Activated B cell treated with CpG ODN at 0.5 μM for 24 hours (primary cell): Measurements from ENCODE around the gene G6PD. TPM values are rescaled to one million over a fixed set of nuclear protein-coding genes. Genes with fewer than 3 reads are reported as not detected.

Source experiments
- ATAC-seq: fragments of 200-7000 bp; cut with Tn5 transposase; one replicate; pipeline ENCODE4 v1.10.0; 2021; ENCODE audit warnings: low read depth, mild to moderate bottlenecking, moderate library complexity
- CTCF ChIA-PET: fragments of 350-600 bp; sonication (Branson Sonifier 250); formaldehyde crosslinking; loops from one replicate; lab custom pipeline; 2021; ENCODE audit warnings: antibody characterized with exemption; lab: Charles Lee
- POLR2A ChIA-PET: fragments of 350-600 bp; sonication (Branson Sonifier 250); formaldehyde crosslinking; loops from one replicate; lab custom pipeline; 2021; ENCODE audit warnings: antibody characterized with exemption; lab: Charles Lee
- DNase-seq: peaks from one replicate; pipeline ENCODE4 v3.0.0; 2022
- H3K27ac Mint-ChIP-seq: one replicate; pipeline ENCODE4 v1.8.0; 2020; ENCODE audit warnings: mixed read lengths
- H3K27me3 Mint-ChIP-seq: one replicate; pipeline ENCODE4 v1.8.0; 2021; ENCODE audit warnings: mixed read lengths
- H3K36me3 Mint-ChIP-seq: one replicate; pipeline ENCODE4 v1.8.0; 2021; ENCODE audit warnings: low read depth, mixed read lengths
- H3K4me1 Mint-ChIP-seq: one replicate; pipeline ENCODE4 v1.8.0; 2021; ENCODE audit warnings: mixed read lengths
- H3K4me3 Mint-ChIP-seq: one replicate; pipeline ENCODE4 v1.8.0; 2020; ENCODE audit warnings: mild to moderate bottlenecking, mixed read lengths
- H3K9me3 Mint-ChIP-seq: one replicate; pipeline ENCODE4 v1.8.0; 2020; ENCODE audit warnings: mixed read lengths
- intact Hi-C: fragments of 100-400 bp; cut with micrococcal nuclease; formaldehyde crosslinking; loops from one replicate; pipeline ENCODE4 v1.15.1; 2024
- total RNA-seq: library from RNA; stranded (reverse); gene quantifications from 2 replicates; pipeline ENCODE4 v1.2.3, GENCODE V29; 2022
- TF ChIP-seq, protein P1 (sequence below): fragments of 200-600 bp; IDR thresholded peaks from one replicate; pipeline ENCODE4 v1.8.0; 2022; ENCODE audit warnings: antibody characterized with exemption, mild to moderate bottlenecking

The G6PD gene
- total RNA-seq, 1 donor from 2014 or later, result 84.6 TPM

DNA sequence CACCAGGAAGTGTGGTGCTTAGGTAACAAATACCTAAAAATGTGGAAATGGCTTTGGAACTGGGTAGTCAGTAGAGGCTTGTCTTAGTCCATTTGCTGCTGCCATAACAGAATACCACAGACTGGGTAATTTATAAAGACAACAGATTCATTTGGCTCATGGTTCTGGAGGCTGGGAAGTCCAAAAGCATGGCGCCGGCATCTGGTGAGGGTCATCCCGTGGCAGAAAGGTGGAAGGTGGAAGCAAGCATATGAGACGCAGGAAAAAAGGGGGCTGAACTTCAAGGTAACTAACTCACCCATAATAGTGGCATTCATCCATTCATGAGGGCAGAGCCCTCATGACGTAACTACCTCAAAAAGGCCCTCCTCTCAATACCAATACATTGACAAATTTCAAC, 37.2 kb downstream of the G6PD start:
- H3K27me3 Mint-ChIP-seq, result no peaks in the 10 kb centered on the region
- peaks cover 2% of the 10 kb centered on the region for H3K9me3 Mint-ChIP-seq
- POLR2A ChIA-PET, result no interaction called here
- no peak overlapping the region for H3K4me3 Mint-ChIP-seq
- H3K27ac Mint-ChIP-seq, result no peak overlapping the region
- TF ChIP-seq, protein P1, sequence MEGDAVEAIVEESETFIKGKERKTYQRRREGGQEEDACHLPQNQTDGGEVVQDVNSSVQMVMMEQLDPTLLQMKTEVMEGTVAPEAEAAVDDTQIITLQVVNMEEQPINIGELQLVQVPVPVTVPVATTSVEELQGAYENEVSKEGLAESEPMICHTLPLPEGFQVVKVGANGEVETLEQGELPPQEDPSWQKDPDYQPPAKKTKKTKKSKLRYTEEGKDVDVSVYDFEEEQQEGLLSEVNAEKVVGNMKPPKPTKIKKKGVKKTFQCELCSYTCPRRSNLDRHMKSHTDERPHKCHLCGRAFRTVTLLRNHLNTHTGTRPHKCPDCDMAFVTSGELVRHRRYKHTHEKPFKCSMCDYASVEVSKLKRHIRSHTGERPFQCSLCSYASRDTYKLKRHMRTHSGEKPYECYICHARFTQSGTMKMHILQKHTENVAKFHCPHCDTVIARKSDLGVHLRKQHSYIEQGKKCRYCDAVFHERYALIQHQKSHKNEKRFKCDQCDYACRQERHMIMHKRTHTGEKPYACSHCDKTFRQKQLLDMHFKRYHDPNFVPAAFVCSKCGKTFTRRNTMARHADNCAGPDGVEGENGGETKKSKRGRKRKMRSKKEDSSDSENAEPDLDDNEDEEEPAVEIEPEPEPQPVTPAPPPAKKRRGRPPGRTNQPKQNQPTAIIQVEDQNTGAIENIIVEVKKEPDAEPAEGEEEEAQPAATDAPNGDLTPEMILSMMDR, result no peak
- ATAC-seq (no peak), DNase-seq (no peak)
- CTCF ChIA-PET, result no interaction called here
- H3K36me3 Mint-ChIP-seq, result peaks cover 33% of the 10 kb centered on the region
- H3K4me1 Mint-ChIP-seq, result peaks cover 9% of the 10 kb centered on the region
- intact Hi-C loops, result no loop called here

DNA sequence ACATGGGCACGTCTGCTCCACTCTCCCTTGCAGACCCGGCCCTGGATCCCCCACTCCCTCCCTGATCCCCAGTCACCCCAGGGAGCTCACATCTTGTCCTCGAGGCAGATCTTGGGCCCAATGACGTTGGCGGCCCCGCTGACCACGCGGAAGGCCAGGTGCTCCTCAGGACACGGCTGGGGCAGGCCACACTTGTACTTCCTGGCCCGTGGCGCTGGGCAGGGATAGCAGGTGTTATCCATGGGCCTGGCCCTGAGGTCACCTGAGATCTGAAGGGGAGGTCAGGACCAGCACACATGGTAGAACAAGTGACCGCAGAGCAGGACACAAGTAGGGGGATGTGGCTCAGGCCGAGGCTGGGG, 38.3 kb downstream of the G6PD start:
- TF ChIP-seq, protein P1, result no peak
- H3K27me3 Mint-ChIP-seq, result no peaks in the 10 kb centered on the region
- ChIA-PET CTCF (no interaction called here), POLR2A (no interaction called here)
- no peak overlapping the region for H3K4me3 Mint-ChIP-seq
- H3K4me1 Mint-ChIP-seq, result peaks cover 4% of the 10 kb centered on the region
- DNase-seq, result no peak
- intact Hi-C loops, result no loop called here
- H3K36me3 Mint-ChIP-seq, result peaks cover 32% of the 10 kb centered on the region
- no peak overlapping the region for H3K27ac Mint-ChIP-seq
- no peak for ATAC-seq
- H3K9me3 Mint-ChIP-seq, result peaks cover 2% of the 10 kb centered on the region

DNA sequence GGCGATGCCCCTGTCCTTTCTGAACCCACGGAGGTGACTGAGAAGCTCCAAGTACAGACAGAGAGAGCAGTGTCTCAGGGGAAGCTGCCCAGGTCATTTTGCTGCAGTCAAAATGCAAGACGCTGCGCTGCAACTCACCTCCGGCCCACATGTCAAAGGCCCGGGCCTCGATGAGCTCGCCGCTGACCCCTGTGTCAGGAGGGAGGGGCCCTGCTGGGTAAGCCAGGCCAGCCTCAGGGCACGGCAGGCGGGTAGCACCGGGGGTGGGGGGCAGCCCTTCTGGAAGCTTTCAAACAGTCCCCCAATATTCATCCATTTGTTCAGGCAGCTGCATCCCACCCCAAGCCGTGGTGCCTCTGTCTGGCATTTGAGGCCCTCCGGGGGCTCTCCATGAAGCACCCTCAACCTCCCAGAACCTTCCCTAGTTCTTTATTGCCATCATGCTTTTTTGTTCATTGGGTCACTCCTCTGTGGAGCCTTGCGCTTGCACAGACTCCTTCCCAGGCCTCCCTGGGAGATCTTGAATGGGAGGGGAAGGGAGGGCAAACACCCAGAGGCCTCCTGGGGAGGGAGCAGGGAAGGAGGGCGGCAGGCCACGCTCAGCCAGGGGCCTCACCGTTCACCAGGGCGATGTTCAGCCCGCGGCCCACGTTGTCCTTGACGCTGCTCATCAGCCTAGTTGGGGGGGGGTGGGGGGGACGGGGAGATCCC, 38.8 kb downstream of the G6PD start:
- no peak overlapping the region for H3K4me3 Mint-ChIP-seq
- POLR2A ChIA-PET, result interaction anchor here (0.6 to 1.0 kb wide), 2 partner anchors 11 to 12 kb away, joined by 3 to 5 read pairs; no protein-coding TSS in a partner anchor
- no peak overlapping the region for H3K27ac Mint-ChIP-seq
- TF ChIP-seq, protein P1, result no peak
- H3K27me3 Mint-ChIP-seq, result no peaks in the 10 kb centered on the region
- peaks cover 32% of the 10 kb centered on the region for H3K36me3 Mint-ChIP-seq
- H3K9me3 Mint-ChIP-seq, result peaks cover 2% of the 10 kb centered on the region
- ATAC-seq, result no peak
- DNase-seq, result no peak
- peaks cover 4% of the 10 kb centered on the region for H3K4me1 Mint-ChIP-seq
- CTCF ChIA-PET, result interaction anchor here (0.6 kb wide), 1 partner anchor 9 kb away, joined by 3 read pairs; no protein-coding TSS in a partner anchor
- intact Hi-C loops, result no loop called here

DNA sequence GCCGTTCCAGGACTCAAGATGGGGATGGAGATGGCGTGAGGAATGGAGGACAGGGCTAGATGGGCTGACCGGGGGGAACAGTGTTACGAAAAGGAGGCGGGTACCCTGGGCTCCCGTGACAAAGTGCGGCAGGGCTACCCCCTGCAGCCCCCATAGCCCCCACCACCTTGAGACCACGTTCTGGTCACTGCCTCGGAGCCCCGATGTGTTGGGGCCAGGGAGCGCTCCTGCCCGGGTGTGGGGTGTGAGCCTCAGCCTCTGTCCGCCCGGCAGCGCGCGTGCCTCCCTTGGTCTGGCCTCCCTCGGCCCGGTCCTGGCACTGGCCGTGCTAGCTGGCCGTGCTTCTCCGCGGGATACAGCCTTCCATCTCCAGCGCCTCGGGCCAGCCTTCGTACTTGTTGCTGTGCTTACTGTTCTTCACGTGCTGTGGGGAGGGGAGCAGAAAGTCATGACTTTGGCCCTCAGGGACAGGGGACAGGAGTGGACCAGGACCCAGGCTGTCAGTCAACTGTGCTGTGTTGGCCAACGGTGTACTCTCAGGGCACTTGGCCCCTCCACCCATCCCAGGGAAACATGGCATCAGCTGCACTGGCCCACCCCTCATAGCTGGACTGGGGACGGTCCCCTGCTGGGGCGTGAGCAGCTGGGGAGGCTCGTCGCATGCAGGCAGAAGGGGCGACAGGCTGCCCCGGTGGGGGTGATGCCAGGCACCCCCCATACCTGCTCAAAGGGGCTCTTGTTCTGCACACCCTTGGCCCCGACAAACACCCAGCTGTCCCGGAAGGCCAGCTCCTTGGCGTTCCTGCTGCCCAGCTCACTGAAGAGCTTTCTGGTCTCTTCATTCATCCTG, 39.9 kb downstream of the G6PD start:
- TF ChIP-seq, protein P1, result no peak
- ChIA-PET CTCF (no interaction called here), POLR2A (interaction anchor here (0.6 to 1.0 kb wide), 2 partner anchors 11 to 12 kb away, joined by 3 to 5 read pairs; no protein-coding TSS in a partner anchor)
- H3K36me3 Mint-ChIP-seq, result peaks cover 32% of the 10 kb centered on the region
- H3K9me3 Mint-ChIP-seq, result peaks cover 2% of the 10 kb centered on the region
- H3K27ac Mint-ChIP-seq, result no peak overlapping the region
- ATAC-seq, result no peak
- intact Hi-C loops, result no loop called here
- H3K4me3 Mint-ChIP-seq, result no peak overlapping the region
- H3K4me1 Mint-ChIP-seq, result peaks cover 4% of the 10 kb centered on the region
- no peak for DNase-seq
- no peaks in the 10 kb centered on the region for H3K27me3 Mint-ChIP-seq

DNA sequence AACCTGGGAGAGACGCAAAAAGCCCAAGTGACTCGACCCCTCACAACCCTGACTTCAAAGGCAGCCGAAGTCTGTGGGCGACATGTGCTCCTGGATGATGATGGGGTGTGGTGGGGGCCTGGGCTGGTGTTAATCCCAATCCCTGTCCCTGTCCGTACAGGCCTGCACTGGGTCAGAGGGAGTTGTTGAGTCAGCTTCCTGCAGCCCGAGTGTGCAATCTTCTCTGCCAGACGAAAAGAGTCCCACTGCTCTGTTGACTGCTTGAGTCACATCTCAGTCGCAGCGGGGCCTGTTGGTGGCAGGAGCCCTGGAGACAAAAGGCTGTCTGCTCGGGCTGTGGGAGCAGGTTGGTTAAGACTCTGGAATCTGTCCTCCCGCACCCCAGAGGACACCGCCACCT, 40.9 kb downstream of the G6PD start:
- intact Hi-C loops, result no loop called here
- Mint-ChIP-seq H3K27me3 (no peaks in the 10 kb centered on the region), H3K9me3 (peaks cover 2% of the 10 kb centered on the region), H3K4me3 (no peak overlapping the region), H3K36me3 (peaks cover 27% of the 10 kb centered on the region), H3K4me1 (no peaks in the 10 kb centered on the region), H3K27ac (no peak overlapping the region)
- DNase-seq (no peak), ATAC-seq (no peak)
- ChIA-PET CTCF (no interaction called here), POLR2A (no interaction called here)
- TF ChIP-seq, protein P1, result no peak
